Measurements from ENCODE around the gene CD48.
A peak's percentile ranks its signal among the peaks of the same experiment; 100 is the strongest.
"Not testable (repeated sequence)": the region's sequence is repeated elsewhere in the genome, so short reads cannot be mapped to it uniquely, and the experiment has no call there.

The CD48 gene

GRCh38 chr1:160652065-160652641 is 59.5 kb downstream of the CD48 start:
- not testable (repeated sequence) for DNase-seq (ENCODE audit: low read depth)

GRCh38 chr1:160651433-160652064 is 60.1 kb downstream of the CD48 start:
- no peak for DNase-seq (ENCODE audit: low read depth)

GRCh38 chr1:160647329-160647720 is 64.3 kb downstream of the CD48 start:
- no peak for DNase-seq (ENCODE audit: low read depth)

- no peak for DNase-seq (ENCODE audit: low read depth)
Observed at GRCh38 chr1:160646711-160647328, 64.8 kb downstream of the CD48 start, which contains the start of gene SLAMF1. TSS of gene SLAMF1 (minus strand) at chr1:160647044. CDS start at chr1:160646945, 99 bp downstream.

GRCh38 chr1:160646180-160646579 is 65.4 kb downstream of the CD48 start:
- DNase-seq (ENCODE audit: low read depth), result no peak

- DNase-seq (ENCODE audit: low read depth), result no peak
Observed at GRCh38 chr1:160645386-160646130, 66.1 kb downstream of the CD48 start.

GRCh38 chr1:160644399-160644798 is 67.2 kb downstream of the CD48 start:
- no peak for DNase-seq (ENCODE audit: low read depth)

- DNase-seq (ENCODE audit: low read depth), result no peak
Observed at GRCh38 chr1:160643138-160643537, 68.5 kb downstream of the CD48 start.

- no peak for DNase-seq (ENCODE audit: low read depth)
Observed at GRCh38 chr1:160642281-160642644, 69.4 kb downstream of the CD48 start.

- DNase-seq (ENCODE audit: low read depth), result no peak
Observed at GRCh38 chr1:160641323-160642280, 70.0 kb downstream of the CD48 start.

GRCh38 chr1:160640359-160641123 is 71.1 kb downstream of the CD48 start:
- DNase-seq (ENCODE audit: low read depth), result no peak

GRCh38 chr1:160639652-160640051 is 72.0 kb downstream of the CD48 start:
- no peak for DNase-seq (ENCODE audit: low read depth)

GRCh38 chr1:160638926-160639325 is 72.7 kb downstream of the CD48 start:
- no peak for DNase-seq (ENCODE audit: low read depth)

- DNase-seq (ENCODE audit: low read depth), result no peak
Observed at GRCh38 chr1:160638540-160638857, 73.1 kb downstream of the CD48 start.

- DNase-seq (ENCODE audit: low read depth), result peak; percentile 47
Observed at GRCh38 chr1:160637821-160638539, 73.6 kb downstream of the CD48 start.

- DNase-seq (ENCODE audit: low read depth), result no peak
Observed at GRCh38 chr1:160637065-160637464, 74.6 kb downstream of the CD48 start.

GRCh38 chr1:160636547-160636946 is 75.1 kb downstream of the CD48 start:
- no peak for DNase-seq (ENCODE audit: low read depth)

- DNase-seq (ENCODE audit: low read depth), result no peak
Observed at GRCh38 chr1:160636076-160636475, 75.5 kb downstream of the CD48 start.

- no peak for DNase-seq (ENCODE audit: low read depth)
Observed at GRCh38 chr1:160634543-160635491, 76.8 kb downstream of the CD48 start.
